PC-9 (cell line): ENCODE results near the gene BBX. TPM values are rescaled to one million over a fixed set of nuclear protein-coding genes. Genes with fewer than 3 reads are reported as not detected.
"Not testable (repeated sequence)": the region's sequence is repeated elsewhere in the genome, so short reads cannot be mapped to it uniquely, and the experiment has no call there.

Source experiments
- BruUV-seq: library from RNA; stranded (reverse); fragments of 400-500 nt; replicated peaks from 2 replicates; lab custom pipeline; 2021; lab: Mats Ljungman, UMichigan
- CTCF ChIA-PET: fragments of 300-600 bp; sonication (Branson Sonifier 250); formaldehyde crosslinking; loops from one replicate; lab custom pipeline; 2022; ENCODE audit warnings: antibody characterized with exemption; lab: Charles Lee
- POLR2A ChIA-PET: fragments of 300-600 bp; sonication (Branson Sonifier 250); formaldehyde crosslinking; loops from one replicate; lab custom pipeline; 2022; ENCODE audit warnings: antibody characterized with exemption; ENCODE audit not compliant: unreplicated experiment; lab: Charles Lee
- DNase-seq, 2 experiments: peaks; one replicate each; pipeline versions ENCODE4 v3.0.0 to v3.0.0-alpha.2; 2015 to 2022; ENCODE audit warnings: mixed read lengths in 1 of 2
- H2AFZ ChIP-seq: fragments of 200-600 bp; sonication (generic); 2 replicates; pipeline ENCODE4 v1.8.1; 2017; ENCODE audit warnings: antibody characterized with exemption
- H3F3A ChIP-seq: fragments of 200-600 bp; sonication (generic); 2 replicates; pipeline ENCODE4 v1.8.1; 2017; ENCODE audit warnings: antibody characterized with exemption, mild to moderate bottlenecking, low read depth; ENCODE audit not compliant: insufficient read depth
- H3K27ac ChIP-seq: fragments of 200-600 bp; sonication (generic); 2 replicates; pipeline ENCODE4 v1.6.1; 2016; ENCODE audit warnings: mixed run types
- H3K27me3 ChIP-seq: fragments of 200-600 bp; sonication (generic); 2 replicates; pipeline ENCODE4 v1.6.1; 2016; ENCODE audit warnings: low read depth, mixed run types; ENCODE audit not compliant: insufficient read depth
- H3K36me3 ChIP-seq: fragments of 200-600 bp; sonication (generic); 2 replicates; pipeline ENCODE4 v1.6.1; 2016; ENCODE audit warnings: low read depth, mixed run types
- H3K4me1 ChIP-seq: fragments of 200-600 bp; sonication (generic); replicated peaks from 2 replicates; pipeline ENCODE4 v1.6.1; 2016; ENCODE audit warnings: mixed run types; ENCODE audit not compliant: insufficient read depth
- H3K4me2 ChIP-seq: fragments of 200-600 bp; sonication (generic); 2 replicates; pipeline ENCODE4 v1.6.1; 2017; ENCODE audit warnings: mixed run types
- H3K4me3 ChIP-seq: fragments of 200-600 bp; sonication (generic); 2 replicates; pipeline ENCODE4 v1.6.1; 2016; ENCODE audit warnings: mixed run types
- H3K79me2 ChIP-seq: fragments of 200-600 bp; sonication (generic); 2 replicates; pipeline ENCODE4 v1.6.1; 2017; ENCODE audit warnings: low read depth, mixed run types
- H3K9me2 ChIP-seq: fragments of 200-600 bp; sonication (generic); 2 replicates; pipeline ENCODE4 v1.8.1; 2017; ENCODE audit warnings: mild to moderate bottlenecking; ENCODE audit not compliant: insufficient read depth
- H3K9me3 ChIP-seq: fragments of 200-600 bp; sonication (generic); 2 replicates; pipeline ENCODE4 v1.8.1; 2016; ENCODE audit warnings: low read depth; ENCODE audit not compliant: insufficient read depth
- H4K20me1 ChIP-seq: fragments of 200-600 bp; sonication (generic); 2 replicates; pipeline ENCODE4 v1.8.1; 2017; ENCODE audit not compliant: insufficient read depth
- CTCF ChIP-seq: fragments of 200-600 bp; sonication (generic); conservative IDR thresholded peaks from 2 replicates; pipeline ENCODE4 v1.6.1; 2017; ENCODE audit warnings: mixed run types, antibody characterized with exemption, mild to moderate bottlenecking, moderate library complexity
- EZH2 ChIP-seq: fragments of 200-600 bp; sonication (generic); IDR thresholded peaks from 2 replicates; pipeline ENCODE4 v1.8.0; 2017; ENCODE audit warnings: antibody characterized with exemption, low read depth
- intact Hi-C: fragments of 100-400 bp; cut with micrococcal nuclease; formaldehyde crosslinking; loops from one replicate; pipeline ENCODE4 v1.10.0; 2022; ENCODE audit not compliant: unreplicated experiment
- total RNA-seq: library from RNA; stranded (reverse); gene quantifications from 2 replicates; pipeline ENCODE4 v1.2.3, GENCODE V29; 2021

Gene BBX
- total RNA-seq, 1 experiment from 2014 or later, result 91.7 TPM

DNA sequence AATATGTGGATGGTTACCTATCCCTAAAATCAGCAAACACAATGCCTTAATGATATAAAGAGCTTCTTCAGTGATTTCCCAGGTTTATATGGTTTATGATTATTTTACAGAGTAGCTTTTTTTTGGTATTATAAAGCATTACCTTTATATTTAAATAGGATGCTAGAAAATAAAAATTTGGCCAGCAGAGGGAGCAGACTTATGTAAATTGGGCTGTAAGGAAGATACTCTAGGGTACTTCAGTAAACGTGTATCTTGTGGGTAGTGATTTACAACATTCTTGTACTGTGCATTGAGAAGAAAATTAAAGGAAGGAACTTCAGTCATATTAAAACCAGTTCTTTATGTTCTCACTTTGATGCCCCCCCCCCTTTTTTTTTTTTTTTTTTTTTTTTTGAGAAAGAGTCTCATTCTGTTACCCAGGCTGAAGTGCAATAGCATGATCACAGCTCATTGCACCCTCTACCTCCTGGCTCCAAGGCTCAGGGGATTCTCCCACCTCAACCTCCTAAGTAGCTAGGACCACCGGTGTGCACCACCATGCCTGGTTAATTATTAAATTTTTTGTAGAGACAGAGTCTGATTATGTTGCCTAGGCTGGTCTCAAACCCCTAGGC, 167.9 kb downstream of the BBX start:
- TF ChIP-seq CTCF, result peak; percentile 87
- no peak for TF ChIP-seq EZH2
- 0 out of 2 replicates have a peak, but pooled peaks cover 4% of the 10 kb centered on the region for H3K79me2 ChIP-seq
- no peaks in the 10 kb centered on the region for H3K4me1 ChIP-seq
- H3K4me3 ChIP-seq, result no peak overlapping the region
- no peaks in the 10 kb centered on the region for H3K9me2 ChIP-seq
- DNase-seq, result peak in 1 of 2 experiments; percentile 66
- ChIA-PET CTCF (interaction anchor here (0.5 to 1.5 kb wide), 7 partner anchors 10 to 787 kb away, joined by 3 to 7 read pairs (median 3); no protein-coding TSS in a partner anchor), POLR2A (interaction anchor here (0.6 to 0.9 kb wide), 2 partner anchors 44 to 225 kb away, joined by 5 to 18 read pairs; no protein-coding TSS in a partner anchor)
- intact Hi-C loops, result no loop called here
- H3K36me3 ChIP-seq, result no peaks in the 10 kb centered on the region
- BruUV-seq, result no TSS peak
- H3K9me3 ChIP-seq, result 0 out of 2 replicates have a peak, but pooled peaks cover under 1% of the 10 kb centered on the region
- no peak overlapping the region for H3K4me2 ChIP-seq
- no peak overlapping the region for H2AFZ ChIP-seq
- H3F3A ChIP-seq, result 0 out of 2 replicates have a peak, but pooled peaks cover 6% of the 10 kb centered on the region
- no peak overlapping the region for H3K27ac ChIP-seq
- no peaks in the 10 kb centered on the region for H3K27me3 ChIP-seq
- no peaks in the 10 kb centered on the region; the same call in none of the 2 replicates for H4K20me1 ChIP-seq

DNA sequence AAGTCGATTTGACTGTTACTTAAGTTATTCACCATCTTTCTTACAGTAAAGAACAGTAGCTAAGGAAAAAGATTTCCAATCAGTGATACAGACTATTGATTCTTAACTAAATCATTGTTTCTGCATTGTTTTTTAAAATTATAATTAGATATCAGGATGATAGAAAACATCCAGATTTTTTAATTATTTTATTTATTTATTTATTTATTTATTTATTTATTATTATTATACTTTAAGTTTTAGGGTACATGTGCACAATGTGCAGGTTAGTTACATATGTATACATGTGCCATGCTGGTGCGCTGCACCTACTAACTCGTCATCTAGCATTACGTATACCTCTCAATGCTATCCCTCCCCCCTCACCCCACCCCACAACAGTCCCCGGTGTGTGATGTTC, 169.2 kb downstream of the BBX start:
- CTCF ChIA-PET, H3K4me2 ChIP-seq, DNase-seq, H3K4me3 ChIP-seq, H3K27ac ChIP-seq, H3K4me1 ChIP-seq, H2AFZ ChIP-seq, POLR2A ChIA-PET, intact Hi-C loops, H3K9me3 ChIP-seq, H3K79me2 ChIP-seq, H3K27me3 ChIP-seq, H3K9me2 ChIP-seq, H4K20me1 ChIP-seq, H3F3A ChIP-seq, BruUV-seq, H3K36me3 ChIP-seq: not testable (repeated sequence)

DNA sequence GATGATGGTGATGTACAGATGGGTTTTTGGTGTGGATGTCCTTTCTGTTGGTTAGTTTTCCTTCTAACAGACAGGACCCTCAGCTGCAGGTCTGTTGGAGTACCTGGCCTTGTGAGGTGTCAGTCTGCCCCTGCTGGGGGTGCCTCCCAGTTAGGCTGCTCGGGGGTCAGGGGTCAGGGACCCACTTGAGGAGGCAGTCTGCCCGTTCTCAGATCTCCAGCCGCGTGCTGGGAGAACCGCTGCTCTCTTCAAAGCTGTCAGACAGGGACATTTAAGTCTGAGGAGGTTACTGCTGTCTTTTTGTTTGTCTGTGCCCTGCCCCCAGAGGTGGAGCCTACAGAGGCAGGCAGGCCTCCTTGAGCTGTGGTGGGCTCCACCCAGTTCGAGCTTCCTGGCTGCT, 174.6 kb downstream of the BBX start:
- H3K9me3 ChIP-seq, H3K9me2 ChIP-seq, H3K27me3 ChIP-seq, DNase-seq, CTCF ChIA-PET, H4K20me1 ChIP-seq, H3K4me3 ChIP-seq, H3K4me2 ChIP-seq, H3F3A ChIP-seq, H3K79me2 ChIP-seq, BruUV-seq, H3K27ac ChIP-seq, H3K36me3 ChIP-seq, H2AFZ ChIP-seq, POLR2A ChIA-PET, H3K4me1 ChIP-seq, intact Hi-C loops: not testable (repeated sequence)

DNA sequence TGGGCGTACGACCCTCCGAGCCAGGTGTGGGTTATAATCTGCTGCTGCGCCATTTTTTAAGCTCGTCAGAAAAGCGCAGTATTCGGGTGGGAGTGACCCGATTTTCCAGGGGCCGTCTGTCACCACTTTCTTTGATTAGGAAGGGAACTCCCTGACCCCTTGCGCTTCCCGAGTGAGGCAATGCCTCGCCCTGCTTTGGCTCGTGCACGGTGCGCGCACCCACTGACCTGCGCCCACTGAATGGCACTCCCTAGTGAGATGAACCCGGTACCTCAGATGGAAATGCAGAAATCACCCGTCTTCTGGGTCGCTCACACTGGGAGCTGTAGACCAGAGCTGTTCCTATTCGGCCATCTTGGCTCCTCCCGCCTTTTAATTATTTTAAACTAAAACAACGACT, 175.1 kb downstream of the BBX start:
- CTCF ChIA-PET, result interaction anchor here (0.7 kb wide), 1 partner anchor 749 kb away, joined by 4 read pairs; no protein-coding TSS in a partner anchor
- H3K27ac ChIP-seq, H3K36me3 ChIP-seq, H3K79me2 ChIP-seq, H3K9me3 ChIP-seq, H3K4me2 ChIP-seq, H3F3A ChIP-seq, DNase-seq, BruUV-seq, intact Hi-C loops, H3K9me2 ChIP-seq, H3K4me3 ChIP-seq, POLR2A ChIA-PET, H3K4me1 ChIP-seq, H3K27me3 ChIP-seq, H2AFZ ChIP-seq, H4K20me1 ChIP-seq: not testable (repeated sequence)
